ENCODE data around the gene GBF1.
"Not testable (repeated sequence)": the region's sequence is repeated elsewhere in the genome, so short reads cannot be mapped to it uniquely, and the experiment has no call there.

The GBF1 gene

DNA sequence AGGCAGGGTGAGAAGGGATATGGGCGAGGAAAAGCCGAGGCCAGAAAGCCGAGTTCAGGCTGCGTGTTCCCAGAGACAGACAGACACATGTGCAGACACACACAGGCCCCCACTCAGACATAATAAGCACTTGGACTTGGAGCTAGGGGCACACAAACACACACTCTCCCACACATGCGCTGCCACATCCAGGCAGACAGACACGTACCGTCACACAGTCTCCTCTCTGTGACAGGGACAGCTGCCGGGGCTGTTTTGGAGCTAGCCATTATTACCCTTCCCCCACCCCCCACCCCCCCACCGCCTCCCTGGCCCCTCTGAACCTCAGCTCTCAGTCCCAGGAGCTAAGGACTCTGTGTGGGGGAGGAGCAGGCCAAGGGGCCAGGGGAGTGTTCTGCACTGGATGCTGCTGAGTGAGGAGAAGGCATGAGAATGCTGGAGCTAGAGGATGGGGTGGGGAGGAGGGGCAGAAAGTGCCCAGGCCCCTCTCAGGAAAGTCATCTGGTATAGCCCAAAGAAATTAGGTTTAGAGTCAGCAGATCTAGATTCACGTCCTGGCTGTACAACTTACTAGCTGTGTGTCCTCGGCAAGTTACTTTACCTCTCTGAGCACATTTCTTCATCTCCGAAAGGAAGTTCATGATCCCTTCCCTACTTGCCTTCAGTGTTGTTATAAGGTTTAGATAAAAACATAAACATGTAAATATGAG is 10.3 kb upstream of the GBF1 start:
- no peak for DNase-seq

- no peak for DNase-seq
These were observed 9.8 kb upstream of the GBF1 start for GRCh38 chr10:102235598-102235920.

DNA sequence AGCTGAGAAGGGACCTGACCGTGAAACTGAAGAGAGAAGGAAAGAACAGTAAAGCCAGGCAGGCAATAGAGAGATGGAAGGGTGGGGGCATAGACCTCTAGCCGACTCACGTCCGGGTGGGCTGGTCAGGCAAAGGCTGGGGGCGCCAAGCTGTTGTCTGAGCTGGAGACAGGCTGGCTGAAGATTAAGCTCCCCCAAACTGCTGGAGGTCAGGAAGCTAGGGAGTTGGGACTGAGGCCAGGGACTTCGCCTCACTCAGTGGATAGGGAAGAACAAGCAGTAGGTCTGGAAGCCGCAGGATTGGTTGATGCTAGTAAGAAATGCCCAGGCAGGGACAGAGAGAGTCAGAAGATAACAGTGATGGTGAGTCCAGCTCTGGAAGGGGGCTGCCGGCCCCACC is 9.3 kb upstream of the GBF1 start:
- DNase-seq: no peak

GRCh38 chr10:102237711-102238252 is 7.5 kb upstream of the GBF1 start:
- no peak for DNase-seq

DNA sequence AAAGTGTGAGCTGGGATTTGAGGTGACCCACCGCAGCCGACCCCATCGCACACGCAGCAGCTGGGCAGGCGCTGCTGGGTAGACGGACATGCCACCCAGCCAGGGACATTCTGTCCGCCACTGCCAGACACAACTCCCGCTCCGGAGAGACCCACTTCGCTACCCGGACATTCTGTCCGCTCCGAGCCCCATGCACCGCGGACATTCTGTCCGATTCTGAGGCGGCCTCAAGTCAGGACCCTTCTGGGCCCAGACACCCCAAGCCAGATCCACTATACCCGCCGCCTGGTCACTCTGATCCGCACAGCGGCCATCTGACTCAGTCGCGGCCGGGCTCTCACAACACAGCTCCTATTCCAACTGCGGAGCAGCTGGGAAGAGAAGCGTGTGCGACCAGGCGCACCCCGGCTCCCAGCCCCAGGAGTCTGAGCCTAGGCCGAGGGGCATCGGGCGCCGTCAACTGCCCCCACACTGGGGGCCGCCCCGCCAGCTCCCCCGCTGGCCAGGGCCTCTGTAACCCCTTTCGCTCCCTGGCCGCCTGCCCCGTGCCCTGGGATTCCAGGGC is 4.8 kb upstream of the GBF1 start:
- no peak for DNase-seq

DNA sequence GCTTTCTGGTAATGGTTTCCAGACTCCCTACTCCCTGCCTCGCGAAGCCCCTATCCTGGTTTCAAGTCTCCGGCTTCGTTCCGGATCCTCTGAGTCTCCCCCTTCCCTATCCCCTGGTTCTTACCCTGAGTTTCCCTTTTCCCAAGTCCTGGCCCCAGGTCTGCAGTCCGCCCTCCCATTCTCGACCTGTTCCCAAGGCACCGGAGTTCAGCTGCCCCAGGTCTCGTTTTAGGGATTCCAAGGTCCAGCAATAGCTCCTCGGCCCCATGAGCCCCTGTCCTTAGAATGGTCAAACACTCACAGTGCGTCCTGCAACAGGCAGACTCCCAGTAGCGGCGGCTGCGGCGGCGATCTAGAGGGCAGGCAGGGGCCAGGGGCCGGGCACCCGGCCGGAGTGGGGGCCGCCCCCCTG is 4.3 kb upstream of the GBF1 start:
- no peak for DNase-seq

- DNase-seq: peak; percentile 92
These were observed 3.8 kb upstream of the GBF1 start, which contains the start of gene PITX3 for GRCh38 chr10:102241444-102242117. PITX3 (minus strand) TSS chr10:102241512; CDS start chr10:102232080, 9,432 bp downstream.

DNA sequence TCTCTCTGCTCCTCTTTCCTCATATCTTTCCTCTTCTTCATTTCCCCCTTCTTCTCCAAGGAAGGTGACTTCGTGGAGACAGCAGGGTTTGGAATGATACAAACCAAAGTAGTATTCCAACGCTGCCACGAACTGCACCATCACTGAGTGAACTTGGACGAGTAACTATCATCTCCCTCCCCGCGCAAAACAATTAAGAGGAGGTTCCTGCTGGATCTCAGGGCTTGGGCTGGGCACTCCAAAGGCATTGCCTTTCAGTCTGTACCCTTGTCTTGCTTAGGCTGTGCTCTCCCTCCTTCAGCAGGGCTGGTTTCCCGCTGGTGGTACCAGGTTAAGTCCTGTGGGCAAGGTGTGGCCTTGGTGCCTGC is 3.2 kb upstream of the GBF1 start:
- no peak for DNase-seq

GRCh38 chr10:102243309-102243708 is 2.0 kb upstream of the GBF1 start:
- DNase-seq: peak; percentile 89

DNA sequence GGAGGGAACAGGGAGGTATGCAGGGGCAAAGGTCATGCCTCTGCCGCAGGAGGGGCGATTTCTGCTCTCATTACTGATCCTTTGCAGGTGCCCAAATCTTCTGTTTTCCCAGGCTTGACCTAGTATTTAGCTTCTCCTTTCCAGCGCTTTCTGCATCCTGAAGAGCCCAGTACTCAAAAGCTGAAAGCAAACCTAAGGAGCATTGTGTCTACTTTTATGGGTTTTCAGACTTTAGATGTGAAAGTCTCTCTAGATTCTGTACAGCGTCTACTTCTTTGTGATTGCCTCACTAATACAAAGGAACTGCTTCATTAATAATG is 560 bp downstream of the GBF1 start:
- DNase-seq: no peak

GRCh38 chr10:102246261-102246660 is 929 bp downstream of the GBF1 start:
- DNase-seq: no peak

DNA sequence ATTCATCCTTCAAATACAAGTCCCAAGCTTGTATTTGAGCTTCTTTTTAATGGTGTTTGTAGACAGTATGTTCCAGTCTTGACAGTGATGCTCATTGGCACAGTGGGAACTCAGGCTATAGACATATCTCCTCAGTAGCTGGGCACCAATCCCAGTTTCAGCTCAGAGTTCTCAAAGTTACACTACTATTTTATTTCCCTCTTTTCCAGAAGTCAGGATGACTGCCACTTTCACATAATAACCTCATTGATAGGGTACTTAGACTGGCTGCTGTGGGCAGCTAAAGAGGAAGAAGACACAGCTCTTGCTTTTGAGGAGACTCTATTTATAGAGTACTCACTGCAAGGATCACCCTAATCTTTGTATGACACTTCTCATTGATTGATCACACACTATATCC is 2.4 kb downstream of the GBF1 start:
- no peak for DNase-seq

GRCh38 chr10:102252508-102252907 is 7.2 kb downstream of the GBF1 start:
- DNase-seq: not testable (repeated sequence)

GRCh38 chr10:102254426-102254825 is 9.1 kb downstream of the GBF1 start:
- no peak for DNase-seq

DNA sequence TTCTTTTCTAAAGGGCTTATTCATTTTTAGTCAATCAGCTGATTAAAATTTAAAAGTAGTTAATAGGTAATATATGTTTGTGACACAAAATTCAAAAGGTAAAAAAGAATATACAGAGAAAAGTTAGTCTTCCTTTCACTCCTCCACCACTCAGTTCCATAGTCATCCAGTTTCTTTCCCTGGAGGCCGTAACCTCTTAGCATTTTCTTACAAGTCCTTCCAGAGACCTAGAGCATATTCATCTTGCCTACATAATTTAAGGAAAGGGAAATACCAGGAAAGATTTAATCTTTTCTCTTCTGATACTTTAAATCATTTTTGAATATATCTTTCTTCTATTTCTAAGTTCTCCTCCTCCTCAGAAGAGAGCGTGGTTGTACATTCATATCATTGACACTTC is 10.1 kb downstream of the GBF1 start:
- no peak for DNase-seq

DNA sequence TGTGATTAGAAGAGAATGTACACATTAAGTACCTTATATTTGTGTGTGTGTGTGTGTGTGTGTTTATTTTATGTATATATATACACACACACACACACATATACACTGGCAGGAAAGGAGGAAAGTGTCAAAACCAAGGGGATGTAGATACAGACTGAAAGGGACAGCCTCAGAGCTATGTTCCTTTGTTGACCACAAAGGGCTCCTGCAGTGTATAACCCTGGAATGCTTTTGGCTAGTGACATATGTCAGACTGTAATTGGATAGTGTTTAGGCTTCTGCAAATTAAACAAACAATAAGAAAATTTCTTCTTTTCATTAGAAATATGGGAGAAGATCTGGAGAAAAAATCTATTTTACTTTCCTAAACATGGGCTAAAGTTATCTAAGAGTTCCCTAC is 15.9 kb downstream of the GBF1 start:
- DNase-seq: no peak

- no peak for DNase-seq
These were observed 16.5 kb downstream of the GBF1 start for GRCh38 chr10:102261842-102262241.

DNA sequence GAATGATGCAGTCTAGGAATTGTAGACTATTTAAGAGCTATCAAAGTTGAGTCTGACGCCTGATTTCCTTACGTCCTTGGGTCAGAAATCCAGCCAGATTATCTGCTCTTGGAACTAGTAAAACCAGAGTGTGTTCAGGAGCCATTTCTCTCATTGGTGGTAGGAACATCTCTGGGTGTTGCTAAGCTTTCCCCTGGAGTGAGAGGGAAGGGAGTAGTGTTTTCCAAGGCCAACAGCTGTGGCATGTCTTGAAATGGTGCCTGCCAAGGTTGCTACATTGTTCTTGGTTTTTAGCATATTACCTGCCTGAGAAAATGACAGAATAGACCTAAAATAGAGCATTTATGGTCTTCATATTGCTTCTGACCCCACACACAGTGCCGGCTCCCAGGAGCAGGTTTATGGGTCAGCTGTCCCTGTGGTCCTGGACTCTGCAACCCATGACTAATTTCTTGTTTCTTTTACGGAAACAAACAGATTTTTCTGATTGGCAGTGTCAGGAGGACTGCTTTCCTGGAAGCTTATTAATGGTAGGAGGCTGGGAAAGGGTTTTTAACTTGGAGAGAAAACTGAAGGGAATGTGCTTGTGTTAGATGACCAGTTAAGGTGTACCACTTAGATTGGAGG is 17.5 kb downstream of the GBF1 start:
- DNase-seq: no peak

GRCh38 chr10:102264371-102264770 is 19.0 kb downstream of the GBF1 start:
- DNase-seq: no peak

DNA sequence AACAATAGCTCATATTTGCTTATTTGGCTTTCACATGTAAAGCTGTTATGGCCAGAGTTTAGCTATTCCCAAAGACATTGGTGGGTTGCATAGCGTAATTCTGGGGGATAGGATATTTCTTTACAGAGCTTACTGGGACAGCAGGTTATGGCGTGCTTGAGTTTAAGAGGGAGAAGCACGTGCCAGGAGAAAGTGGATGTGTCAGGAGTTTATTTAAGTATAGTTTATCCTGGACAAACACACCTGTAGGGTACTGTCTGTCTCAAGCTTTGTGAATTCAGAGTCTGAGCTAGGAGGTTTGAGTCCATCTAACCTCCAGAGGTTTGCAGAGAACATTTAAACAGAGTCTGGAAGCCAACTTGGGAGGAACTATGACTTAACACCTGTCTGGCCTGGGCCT is 21.3 kb downstream of the GBF1 start:
- DNase-seq: no peak

DNA sequence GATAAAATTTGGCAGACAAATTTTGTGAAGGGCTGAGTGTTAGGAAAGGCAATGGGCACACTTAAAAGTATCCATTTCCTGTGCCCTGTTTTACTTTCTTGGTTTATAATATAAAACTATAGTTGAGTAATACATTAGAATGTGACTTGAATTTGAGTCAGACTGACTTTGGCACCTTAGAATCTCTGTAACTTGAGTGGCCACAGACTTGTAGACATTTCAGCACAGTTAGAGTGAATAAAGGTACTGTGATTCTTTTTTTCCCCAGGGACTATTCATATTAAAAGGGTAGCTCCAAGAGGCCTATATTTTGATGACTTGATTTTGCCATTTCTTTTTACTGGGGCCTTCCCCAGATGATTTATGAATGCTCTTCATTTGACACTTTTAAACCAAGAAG is 22.4 kb downstream of the GBF1 start:
- DNase-seq: peak; percentile 47

DNA sequence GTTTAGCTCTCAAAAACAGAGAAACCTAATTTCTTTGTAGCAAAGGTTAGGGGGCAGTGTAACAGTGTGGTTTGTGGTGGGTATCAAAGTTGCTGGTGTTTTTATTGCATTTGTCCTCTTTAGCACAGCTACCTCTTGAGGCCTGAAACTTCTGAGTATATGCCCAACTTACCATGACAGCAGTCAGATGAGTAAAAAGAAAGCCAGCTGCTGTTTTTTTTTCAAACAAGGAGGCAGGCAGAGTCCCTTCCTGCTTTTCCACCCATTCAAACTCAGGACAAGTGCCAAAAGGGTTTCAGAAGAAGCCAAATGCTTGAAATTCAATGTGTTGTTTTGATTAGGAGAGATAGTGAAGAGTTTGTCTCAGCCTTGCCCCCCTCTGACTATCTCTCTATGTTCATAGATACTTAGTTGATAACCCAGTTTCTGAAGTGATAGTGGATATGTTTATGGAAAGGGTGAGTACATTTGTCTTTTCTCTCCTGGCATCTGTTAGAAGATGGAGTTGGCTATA is 23.1 kb downstream of the GBF1 start:
- DNase-seq: peak; percentile 59

GRCh38 chr10:102269017-102269416 is 23.7 kb downstream of the GBF1 start:
- DNase-seq: no peak

DNA sequence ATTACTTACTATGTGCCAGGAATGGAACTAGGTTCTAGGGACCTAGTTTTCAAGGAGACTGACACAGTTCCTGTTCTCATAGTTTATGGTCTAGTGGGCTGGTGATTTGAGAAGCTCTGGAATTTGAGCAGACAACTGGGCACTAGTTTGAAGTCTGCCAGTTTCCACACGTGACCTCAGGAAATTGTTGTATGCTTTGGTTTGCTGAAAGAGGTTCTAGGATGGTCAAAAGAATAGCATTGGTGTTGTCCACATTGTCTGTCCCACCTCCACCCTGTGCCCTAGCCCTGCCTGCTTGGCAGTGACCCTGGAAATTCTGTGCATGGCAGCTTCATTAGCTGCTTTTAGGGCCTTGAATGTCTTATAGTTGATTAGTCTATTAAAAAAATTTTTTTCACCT is 28.7 kb downstream of the GBF1 start:
- no peak for DNase-seq
